Superior temporal gyrus (tissue), 1 donor: ENCODE results near the gene ACACB.

Source experiments
- DNase-seq: peaks from one replicate; pipeline ENCODE4 v3.0.0-alpha.2; 2016; ENCODE audit errors: extremely low spot score

Gene ACACB

DNA sequence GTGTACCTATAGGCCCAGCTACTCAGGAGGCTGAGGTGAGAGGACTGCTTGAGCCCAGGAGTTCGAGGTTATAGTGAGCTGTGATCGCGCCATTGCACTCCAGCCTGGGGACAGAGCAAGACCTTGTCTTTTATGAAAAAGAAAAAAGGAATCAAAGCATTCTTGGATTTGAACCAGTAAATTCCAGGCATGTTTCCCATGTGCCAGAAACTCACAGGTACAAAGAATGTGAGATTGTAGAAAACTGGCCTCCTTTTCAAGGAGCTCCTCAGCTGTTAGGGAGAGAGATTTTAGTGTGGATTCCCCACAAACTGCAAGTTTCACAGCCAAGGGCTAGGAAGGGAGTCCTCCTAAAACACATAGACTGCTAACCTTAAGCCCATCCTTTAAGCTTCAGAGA is 97.7 kb downstream of the ACACB start:
- no peak for DNase-seq

DNA sequence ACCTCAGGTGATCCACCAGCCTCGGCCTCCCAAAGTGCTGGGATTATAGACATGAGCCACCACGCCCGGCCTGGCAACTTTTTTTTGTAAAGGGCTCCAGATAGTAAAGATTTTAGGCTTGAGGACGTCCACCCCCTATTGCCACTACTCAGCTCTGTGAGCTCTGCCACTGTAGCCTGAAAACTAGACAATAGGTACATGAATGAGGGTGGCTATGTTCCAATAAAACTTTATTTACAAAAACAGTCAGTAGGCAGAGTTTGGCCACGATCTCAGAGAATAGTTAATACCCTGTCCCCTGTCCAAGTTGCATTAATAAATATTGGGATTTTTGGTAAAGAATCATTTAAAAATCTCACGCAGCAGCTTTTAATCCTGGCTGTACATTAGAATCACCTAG is 102.6 kb downstream of the ACACB start:
- DNase-seq: no peak

DNA sequence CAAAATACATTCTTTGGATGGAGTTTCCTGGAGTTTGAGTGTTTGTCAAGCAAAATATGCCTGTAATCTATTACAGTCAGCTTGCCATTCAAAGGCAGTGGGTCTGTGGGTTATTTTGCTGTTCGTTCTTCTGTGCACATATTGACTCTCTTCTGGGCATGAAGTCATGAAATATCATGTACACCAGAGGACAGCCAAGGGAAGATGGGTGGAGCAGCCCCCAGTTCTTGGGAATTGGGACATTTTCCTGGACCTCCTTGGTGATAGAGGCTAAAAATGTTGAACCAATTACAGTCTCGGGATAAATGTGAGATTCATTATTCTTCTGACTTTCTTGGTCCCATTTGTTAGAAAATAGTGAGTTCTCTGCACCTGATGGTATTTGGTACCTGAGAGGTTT is 103.6 kb downstream of the ACACB start:
- DNase-seq: no peak

DNA sequence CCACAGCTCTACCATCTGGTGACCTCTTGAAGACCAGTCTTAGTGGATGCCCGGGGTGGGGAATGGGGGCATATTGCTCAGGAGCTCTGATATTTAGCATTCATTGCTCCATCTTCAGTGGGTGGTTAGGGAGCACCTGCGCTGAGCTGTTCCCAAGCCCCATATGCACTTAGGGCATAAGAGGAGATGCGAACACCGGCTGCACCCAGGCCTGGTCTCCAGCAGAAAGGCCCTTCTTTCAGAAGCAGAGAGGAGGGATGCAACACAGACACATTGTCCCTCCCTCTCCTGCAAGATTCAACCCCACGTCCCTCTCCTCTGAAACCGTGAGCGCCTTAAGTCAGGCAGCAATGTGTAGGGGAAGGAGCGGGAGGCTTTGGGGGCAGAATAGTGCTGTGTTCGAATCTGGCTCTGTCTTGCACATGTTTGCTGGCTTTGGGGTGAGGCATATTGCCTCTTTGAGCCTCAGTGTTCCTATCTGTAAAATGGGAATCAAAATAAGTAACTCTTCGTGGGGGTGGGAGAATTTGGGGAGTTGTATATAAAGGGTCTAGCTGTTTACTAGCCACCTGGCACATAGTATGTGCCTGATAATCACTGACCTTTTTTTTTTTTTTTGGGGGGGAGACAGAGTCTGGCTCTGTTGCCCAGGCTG is 105.0 kb downstream of the ACACB start:
- no peak for DNase-seq

DNA sequence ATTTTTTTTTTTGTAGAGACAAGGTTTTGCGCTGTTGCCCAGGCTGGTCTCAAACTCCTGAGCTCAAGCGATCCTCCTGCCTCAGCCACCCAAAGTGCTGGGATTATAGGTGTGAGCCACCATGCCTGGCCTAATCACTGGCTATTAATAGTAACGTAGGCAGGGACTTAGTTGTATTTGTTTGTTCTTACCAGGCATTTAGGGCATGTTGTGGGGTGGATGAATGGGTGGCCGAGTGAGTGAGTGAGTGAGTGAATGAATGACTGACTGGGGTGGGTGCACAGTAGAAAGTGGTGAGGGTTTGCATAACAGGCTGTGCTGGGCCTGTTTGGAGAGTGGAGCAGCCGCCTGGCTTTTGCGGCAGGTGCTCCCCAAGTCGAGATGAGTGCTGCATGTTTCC is 105.7 kb downstream of the ACACB start:
- DNase-seq: no peak

DNA sequence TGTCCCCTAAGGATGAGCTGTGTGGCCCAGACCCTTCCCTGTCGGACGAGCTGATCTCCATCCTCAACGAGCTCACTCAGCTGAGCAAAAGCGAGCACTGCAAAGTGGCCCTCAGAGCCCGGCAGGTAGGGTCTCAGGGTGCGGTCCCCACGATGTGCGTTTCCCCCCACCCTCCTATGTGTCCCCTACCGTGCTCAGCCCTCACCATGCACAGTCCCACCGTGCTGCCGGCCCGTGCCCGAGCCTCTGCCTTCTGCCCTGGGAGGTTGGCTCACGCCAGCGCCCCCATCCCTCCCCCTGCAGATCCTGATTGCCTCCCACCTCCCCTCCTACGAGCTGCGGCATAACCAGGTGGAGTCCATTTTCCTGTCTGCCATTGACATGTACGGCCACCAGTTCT is 106.1 kb downstream of the ACACB start:
- no peak for DNase-seq

DNA sequence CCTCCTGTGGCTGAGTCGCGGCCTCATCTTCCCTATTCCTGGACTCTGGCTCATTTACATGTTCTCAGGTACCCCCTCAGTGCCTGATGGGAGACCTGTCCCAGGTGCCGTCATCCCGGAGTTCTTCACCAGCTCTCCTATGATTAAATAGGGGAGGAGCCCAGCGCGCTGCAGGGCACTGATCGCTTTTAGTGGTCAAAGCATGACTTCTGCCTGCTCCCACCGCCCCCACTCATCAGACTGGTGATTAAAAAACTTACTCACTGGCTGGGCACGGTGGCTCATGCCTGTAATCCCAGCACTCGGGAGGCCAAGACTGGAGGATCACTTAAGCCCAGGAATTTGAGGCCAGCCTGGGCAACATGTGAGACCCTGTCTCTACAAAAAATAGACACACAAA is 106.8 kb downstream of the ACACB start:
- no peak for DNase-seq

DNA sequence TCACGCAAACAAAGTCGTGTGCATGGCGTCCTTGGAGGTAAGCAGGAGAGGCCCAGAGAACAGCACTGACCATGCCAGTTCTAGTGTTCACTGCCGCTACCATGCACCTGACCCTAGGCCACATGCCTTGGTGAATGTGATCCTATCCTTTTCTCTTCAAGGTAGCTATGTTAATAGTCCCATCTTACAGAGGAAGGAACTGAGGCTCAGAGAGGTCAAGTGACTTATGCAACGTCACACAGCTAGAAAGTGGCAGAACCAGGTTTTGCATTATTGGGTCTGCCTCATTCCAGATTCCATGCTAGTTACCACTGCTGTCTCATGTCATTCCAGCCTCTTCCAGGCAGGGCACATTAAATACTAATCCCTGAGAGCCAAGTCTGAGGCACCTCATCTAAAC is 107.5 kb downstream of the ACACB start:
- no peak for DNase-seq

DNA sequence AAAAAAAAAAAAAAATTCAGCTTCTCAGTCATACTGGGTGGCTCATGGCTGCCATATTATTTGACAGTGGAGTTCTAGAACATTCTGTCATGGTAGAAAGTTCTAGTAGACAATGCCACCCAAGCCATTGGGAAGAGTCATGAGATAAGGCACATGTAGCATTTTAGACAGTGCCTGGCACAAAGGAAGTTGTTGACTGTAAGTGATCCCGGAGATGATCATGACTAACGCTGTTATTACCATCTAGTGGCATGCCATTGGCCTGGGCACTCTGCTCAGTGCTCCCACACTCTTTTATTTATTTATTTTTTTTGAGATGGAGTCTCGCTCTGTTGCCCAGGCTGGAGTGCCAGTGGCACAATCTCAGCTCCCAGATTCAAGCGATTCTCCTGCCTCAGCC is 112.3 kb downstream of the ACACB start:
- no peak for DNase-seq

DNA sequence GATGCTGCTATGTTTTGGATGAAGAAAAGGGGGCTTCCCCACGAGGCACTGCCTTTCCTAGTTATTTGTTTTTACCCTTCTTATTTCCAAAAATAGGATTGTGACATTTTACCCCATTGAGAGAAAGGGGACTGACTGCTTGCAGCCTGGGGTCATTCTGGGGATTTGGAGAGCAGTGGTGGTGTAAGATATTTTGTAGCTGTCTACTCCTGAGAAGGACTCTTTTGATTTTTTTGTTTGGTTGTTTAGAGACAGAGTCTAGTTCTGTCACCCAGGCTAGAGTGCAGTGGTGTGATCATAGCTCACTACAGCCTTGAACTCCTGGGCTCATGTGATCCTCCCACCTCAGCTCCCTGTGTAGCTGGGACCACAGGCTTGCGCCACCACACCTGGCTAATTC is 113.8 kb downstream of the ACACB start:
- no peak for DNase-seq

DNA sequence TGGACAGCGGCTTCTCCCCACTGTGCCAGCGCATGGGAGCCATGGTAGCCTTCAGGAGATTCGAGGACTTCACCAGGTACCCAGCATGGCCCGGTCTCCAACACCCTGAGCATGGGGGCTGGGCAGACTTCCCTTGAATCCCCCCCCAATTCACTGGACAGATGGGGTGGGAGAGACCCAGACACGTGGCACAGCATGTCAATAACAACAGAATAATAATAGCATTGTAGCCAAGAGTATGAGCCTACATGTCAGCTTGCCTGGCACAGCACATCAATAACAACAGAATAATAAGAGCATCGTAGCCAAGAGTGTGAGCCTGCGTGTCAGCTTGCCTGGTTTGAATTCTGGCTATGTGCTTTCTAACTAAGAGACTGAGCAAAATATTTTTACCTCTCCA is 116.3 kb downstream of the ACACB start:
- DNase-seq: peak; percentile 83

DNA sequence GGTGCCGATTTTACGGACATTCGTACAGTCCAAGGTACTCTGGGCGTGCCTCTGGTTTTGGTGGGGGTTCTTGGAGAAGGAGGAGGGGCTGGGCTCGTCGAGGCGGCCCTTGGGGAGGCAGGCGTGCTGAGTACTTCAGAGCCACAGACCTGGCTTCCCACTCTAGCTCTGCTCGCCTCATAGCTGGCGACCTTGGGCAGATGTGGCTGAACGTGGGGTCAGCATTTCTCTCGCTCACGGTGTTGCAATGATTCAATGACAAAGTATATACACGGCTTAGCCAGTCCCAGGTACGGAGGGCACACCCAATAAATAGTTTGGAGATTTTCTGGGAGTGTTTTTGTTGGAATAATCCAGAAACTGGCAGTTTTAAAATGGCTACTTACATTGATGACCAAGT is 117.6 kb downstream of the ACACB start:
- DNase-seq: no peak

DNA sequence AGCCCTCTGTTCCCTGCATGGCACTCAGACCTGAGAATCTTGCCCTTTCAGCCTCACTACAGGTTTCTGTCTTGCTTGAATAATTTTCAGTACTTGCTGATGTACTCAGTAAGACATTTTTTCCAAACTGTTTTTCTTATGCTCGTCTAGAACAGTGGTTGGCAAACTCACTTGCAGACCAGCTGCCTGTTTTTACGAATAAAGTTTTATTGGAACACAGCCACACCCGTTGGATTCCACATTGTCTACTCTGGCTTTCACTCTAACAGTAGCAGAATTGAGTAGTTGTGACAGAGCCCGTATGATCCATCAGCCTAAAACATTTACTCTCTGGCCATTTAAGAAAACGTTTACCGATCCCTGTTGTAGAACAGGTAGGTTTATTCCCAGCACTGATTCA is 119.9 kb downstream of the ACACB start:
- peak; percentile 20 for DNase-seq

DNA sequence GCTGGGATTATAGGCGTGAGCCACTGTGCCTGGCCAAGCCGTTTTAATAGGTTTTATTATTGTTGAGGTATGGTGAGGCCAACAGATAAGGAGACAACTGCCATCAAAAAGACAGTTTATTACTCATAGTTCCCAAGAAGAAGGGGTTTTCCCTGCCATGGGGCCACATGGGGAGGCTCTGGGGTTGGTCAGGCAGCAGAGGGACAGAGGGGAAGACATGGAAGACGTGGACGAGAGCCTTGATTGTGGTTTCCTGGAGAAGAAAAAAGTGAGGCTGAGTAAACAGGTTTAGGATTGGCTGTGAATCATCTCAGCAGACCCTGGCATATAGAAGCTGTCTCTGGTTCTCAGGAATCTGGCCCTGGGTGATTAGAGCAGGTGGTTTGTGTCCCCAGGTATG is 122.8 kb downstream of the ACACB start:
- no peak for DNase-seq

DNA sequence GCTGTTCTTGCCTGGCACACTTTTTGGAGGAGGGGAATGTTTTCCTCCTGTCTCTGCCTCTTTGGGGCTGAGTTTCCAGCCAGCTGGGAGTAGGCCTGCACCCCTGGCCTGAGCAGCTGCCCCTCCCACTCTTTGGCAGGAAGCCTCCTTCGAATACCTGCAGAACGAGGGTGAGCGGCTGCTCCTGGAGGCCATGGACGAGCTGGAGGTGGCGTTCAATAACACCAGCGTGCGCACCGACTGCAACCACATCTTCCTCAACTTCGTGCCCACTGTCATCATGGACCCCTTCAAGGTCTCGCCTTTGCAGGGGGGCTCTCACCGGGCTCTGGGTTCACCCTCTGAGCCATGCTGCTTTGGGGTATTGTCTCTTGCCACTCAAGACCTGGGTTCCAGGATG is 123.3 kb downstream of the ACACB start:
- DNase-seq: no peak

DNA sequence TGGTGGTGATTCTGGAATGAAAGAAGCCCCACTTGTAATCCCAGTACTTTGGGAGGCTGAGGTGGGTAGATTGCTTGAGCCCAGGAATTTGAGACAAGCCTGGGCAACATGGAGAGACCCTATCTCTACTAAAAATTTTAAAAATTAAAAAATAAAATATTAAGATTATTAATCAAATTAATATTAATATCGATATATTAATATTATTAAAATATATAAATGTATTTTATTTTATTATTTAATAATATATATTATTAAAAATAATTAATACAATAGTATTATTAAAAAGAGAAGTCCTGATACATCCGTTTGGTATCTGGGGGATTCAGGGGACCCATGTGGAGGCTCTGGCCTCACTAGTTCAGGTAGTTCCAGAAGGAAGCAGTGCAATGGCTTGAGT is 124.0 kb downstream of the ACACB start:
- no peak for DNase-seq

DNA sequence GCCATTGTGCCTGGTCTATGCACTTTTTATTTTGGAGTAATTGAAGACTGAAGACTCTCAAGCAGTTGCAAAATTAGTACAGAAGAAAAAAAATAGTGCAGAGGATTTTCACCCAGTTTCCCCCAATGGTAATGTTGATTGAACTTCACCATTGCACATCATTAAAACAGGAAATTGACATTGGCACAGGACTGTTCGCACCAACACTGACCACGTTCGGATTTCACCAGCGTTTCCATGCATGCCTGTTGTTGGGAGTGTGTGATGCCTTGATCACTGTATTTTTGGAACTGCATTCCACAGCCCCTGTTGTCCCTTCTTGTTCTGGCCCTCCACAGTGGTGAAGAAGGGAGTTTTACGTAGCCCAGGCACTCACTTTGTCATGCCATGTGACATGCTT is 125.5 kb downstream of the ACACB start:
- DNase-seq: no peak

DNA sequence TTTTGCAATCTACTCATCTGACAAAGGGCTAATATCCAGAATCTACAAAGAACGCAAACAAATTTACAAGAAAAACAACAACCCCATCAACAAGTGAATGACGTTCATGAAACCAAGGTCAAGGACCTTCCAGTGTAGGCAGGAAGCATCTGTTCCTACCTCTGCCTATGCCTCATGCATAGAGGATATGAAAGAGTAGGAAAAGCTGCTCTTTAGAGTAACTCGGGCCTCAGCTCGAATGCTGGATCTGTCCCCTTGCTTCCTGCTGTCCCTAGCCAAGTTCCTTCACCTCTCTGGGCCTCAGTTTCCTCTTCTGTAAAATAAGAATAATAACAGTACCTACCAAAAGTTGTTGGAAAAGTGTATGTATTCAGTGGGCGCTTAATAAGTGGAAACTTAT is 127.7 kb downstream of the ACACB start:
- no peak for DNase-seq

DNA sequence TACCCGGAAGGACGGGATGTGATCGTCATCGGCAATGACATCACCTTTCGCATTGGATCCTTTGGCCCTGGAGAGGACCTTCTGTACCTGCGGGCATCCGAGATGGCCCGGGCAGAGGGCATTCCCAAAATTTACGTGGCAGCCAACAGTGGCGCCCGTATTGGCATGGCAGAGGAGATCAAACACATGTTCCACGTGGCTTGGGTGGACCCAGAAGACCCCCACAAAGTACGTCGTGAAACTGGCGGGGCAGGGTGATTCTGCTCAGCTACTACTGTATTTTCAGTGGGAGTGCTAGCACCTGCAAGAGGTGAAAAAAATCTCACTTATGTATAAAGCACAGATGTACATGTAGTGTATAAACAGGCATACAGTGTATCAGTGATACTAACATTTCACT is 129.8 kb downstream of the ACACB start:
- no peak for DNase-seq

DNA sequence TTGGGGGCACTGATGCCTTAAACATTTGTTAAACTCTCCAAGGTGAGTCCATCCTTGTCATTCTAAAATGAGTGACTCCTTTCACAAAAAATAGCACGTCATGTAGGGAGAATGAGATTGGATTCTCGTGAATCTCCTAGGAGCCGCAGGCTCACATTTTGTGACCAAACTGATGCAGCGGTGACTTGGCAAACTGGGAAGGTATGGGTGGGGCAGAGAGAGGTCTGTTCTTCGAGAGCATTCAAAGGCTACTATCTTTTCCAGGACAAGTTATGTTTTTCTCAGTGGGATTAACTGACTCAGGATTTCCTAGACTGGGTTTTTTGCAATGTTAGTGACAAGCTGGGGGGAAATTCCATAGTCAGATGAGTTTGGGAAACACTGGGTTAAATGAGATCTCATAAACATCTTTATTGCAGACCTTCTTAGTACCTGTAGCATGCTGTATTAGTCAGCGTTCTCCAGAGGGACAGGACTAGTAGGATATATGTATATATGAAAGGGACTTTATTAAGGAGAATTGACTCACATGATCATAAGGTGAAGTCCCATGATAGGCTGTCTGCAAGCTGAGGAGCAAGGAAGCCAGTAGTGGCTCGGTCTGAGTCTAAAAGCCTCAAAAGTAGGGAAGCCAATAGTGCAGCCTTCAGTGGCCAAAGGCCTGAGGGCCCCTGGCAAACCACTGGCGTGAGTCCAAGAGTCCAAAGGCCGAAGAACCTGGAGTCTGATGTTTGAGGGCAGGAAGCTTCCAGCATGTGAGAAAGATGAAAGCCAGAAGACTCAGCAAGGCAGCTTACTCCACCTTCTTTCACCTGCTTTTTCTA is 131.7 kb downstream of the ACACB start:
- DNase-seq: no peak

DNA sequence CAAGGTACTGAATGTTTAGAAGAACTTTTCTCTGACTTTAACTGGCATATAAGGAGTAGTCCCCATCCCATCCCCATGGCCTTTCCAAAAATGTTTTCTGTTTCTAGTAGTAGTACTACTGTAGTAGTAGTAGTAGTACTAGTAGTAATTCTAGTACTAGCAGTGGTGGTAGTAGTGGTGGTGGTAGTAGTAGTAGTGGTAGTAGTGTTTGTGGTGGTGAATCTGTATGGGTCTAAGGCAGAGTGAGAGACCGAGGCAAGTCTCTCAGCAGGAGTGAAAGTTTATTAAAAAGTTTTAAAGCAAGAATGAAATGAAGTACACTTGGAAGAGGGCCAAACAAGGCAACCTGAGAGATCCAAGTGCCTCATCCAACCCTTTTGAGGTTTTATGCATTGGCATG is 134.1 kb downstream of the ACACB start:
- no peak for DNase-seq

DNA sequence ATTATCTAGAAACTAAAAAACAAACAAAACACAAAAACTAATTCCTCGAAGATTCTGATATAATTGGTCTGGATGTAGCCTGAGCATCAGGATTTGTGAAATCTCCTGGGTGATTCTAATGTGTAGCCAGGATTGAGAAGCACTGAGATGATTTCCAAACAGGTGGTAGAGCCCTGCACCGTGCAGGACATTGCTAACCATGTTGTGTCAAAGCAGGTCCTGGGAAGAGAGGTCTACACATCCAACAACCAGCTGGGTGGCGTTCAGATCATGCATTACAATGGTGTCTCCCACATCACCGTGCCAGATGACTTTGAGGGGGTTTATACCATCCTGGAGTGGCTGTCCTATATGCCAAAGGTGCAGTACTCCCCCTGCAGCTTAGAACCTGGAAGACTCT is 136.4 kb downstream of the ACACB start:
- no peak for DNase-seq

DNA sequence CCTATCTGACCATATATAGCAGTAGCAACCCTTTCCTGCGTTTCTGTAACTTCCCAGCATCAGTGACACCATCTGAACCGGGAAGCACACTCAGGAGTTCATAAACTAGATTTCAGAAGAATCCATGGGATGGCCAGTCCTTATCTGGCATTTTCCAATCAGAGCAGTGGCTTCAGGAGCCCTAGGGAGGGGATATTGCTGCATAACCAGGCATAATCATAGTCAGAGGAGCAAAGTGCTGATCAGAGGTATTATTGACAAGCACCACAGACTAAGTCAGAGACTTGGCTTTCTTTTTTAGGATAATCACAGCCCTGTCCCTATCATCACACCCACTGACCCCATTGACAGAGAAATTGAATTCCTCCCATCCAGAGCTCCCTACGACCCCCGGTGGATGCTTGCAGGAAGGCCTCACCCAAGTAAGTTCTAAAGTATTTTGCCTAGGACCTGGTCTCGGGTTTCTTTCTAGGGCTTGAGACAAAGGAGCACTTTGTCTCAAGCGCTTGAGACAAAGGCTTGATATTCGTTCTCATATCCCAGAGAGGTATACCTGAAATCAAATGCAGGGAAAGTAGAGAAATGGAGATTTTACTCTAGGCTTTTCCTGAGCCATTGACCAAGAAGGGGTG is 137.6 kb downstream of the ACACB start:
- DNase-seq: no peak
